Measurements from ENCODE around the gene TARP.

The TARP gene

DNA sequence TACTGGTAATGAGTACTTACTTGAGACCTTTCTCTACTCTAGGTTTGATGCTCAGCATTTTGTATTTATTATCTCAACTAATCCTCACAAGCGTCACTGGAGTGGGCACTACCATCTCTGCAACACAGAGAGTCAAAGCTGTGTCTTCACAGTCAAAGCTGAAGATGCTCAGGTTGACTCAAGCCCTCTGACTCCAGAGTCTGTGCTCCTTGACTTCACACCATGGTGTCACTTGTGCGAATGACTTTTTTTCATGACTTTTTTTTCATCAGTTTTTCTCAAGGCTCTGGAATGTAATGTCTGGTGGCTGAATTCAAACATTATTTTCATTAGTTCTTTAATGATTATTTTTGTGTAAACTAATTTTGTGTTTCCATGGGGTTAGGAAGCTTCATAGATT, 30.4 kb upstream of the TARP start:
- H3K4me3 ChIP-seq (ENCODE audit: low read depth, low read length) = no peak overlapping the region
- no peak for DNase-seq (ENCODE audit: low read depth)
- TF ChIP-seq, protein P1, sequence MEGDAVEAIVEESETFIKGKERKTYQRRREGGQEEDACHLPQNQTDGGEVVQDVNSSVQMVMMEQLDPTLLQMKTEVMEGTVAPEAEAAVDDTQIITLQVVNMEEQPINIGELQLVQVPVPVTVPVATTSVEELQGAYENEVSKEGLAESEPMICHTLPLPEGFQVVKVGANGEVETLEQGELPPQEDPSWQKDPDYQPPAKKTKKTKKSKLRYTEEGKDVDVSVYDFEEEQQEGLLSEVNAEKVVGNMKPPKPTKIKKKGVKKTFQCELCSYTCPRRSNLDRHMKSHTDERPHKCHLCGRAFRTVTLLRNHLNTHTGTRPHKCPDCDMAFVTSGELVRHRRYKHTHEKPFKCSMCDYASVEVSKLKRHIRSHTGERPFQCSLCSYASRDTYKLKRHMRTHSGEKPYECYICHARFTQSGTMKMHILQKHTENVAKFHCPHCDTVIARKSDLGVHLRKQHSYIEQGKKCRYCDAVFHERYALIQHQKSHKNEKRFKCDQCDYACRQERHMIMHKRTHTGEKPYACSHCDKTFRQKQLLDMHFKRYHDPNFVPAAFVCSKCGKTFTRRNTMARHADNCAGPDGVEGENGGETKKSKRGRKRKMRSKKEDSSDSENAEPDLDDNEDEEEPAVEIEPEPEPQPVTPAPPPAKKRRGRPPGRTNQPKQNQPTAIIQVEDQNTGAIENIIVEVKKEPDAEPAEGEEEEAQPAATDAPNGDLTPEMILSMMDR (IDR thresholded peaks at IDR 0.05; ENCODE audit: insufficient read depth, low read depth, low read length) = no peak

DNA sequence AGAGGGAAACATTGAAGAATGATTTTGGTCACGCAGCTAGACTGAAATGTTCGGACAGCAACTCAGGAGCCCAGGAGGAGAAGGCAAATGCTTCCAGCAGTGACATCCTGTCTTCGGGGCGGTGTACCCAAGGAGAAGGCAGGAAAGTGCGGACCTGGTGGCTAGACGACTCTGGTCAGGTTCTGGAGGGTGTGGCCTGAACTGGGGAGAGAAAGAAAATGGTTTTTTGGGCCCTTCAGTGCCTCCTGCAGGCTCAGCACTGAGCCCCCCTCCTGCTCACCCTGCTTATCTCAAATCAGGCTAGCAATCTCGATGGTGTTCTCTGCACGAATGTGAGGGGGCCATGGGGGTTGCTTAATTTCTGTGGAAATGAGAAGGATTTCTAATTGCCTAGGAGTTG, 26.7 kb upstream of the TARP start:
- DNase-seq (ENCODE audit: low read depth) = no peak
- TF ChIP-seq, protein P1 (IDR thresholded peaks at IDR 0.05; ENCODE audit: insufficient read depth, low read depth, low read length) = no peak
- H3K4me3 ChIP-seq (ENCODE audit: low read depth, low read length) = no peak overlapping the region

DNA sequence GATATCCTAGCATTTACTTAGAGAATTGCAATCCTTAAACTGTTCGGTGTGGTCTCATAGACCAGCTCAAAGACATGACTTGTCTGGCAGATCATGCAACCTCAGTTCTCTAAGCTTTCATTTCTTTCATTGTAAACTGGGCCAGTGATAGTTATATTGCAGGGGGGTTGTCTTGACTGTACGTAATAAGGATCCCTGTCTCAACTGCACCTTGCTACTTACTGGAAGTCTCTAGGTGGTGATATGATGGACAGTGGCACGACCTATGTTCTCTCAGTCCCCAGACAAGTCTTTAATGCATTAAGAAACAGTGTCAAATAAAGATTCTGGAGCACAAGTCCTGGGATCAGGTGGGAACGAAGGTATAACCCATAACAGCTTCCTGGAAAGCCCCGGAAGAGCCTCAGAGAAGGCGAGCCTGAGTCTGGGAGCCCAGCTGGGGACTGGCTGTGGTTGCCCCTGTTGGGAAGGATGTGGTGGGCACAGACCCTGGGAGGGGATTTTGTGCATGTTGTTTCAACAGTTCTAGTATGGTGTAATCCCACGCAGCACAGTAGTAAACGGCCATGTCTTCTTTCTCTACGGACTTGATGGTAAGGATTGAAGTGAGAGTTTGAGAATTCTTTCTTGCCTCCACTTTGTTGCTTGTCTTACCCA, 26.0 kb upstream of the TARP start:
- TF ChIP-seq, protein P1 (IDR thresholded peaks at IDR 0.05; ENCODE audit: insufficient read depth, low read depth, low read length) = no peak
- H3K4me3 ChIP-seq (ENCODE audit: low read depth, low read length) = no peak overlapping the region
- DNase-seq (ENCODE audit: low read depth) = no peak

DNA sequence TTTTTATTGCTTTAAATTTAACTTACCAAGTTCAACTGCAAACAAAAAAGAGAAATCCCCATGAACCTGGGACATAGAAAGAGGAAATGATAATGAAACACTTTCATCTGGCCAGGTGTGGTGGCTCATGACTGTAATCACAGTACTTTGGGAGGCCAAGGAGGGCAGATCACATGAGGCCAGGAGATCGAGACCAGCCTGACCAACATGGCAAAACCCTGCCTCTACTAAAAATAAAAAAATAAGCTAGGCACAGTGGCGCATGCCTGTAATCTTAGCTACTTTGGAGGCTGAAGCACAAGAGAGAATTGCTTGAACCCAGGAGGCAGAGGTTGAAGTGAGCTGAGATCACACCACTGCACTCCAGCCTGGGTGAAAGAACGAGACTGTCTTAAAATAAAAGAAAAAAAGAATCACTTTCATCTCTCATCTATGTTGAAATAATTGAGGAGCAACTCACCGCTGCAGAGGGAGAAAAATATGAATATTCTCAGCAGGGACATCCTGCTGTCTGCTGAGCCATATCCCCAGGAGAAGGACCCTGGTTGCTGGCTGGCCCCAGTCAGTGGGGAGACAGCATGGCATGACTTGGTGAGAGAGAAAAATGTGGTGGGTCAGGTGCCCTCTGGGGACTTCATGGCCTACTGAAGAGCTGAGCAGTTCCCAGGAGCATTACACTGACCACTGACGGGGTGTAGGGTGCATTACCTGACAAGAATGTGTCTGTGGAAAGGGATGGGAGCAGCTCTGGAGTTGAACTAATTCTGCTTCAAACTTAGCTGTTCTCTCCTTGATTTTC, 22.8 kb upstream of the TARP start:
- TF ChIP-seq, protein P1 (IDR thresholded peaks at IDR 0.05; ENCODE audit: insufficient read depth, low read depth, low read length) = no peak
- DNase-seq (ENCODE audit: low read depth) = no peak
- no peak overlapping the region for H3K4me3 ChIP-seq (ENCODE audit: low read depth, low read length)

DNA sequence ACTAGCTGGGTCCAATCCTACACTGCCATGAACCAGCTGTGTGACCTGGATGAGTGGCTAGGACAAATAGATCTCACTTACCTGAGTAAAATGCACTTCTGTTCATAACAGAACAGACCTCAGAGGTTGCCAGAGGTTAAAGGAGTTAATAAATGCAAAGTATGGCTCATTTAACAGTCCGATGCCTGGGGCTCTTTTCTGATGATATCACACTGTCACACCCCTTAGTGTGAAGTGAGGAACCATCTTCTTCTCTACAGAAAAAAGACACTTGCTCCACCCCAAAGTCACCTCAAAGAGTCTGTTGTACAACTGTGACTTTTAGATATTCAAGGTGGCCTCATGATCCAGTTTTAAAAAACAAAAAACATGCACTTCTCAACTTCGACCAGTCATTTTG, 21.5 kb upstream of the TARP start:
- TF ChIP-seq, protein P1 (IDR thresholded peaks at IDR 0.05; ENCODE audit: insufficient read depth, low read depth, low read length) = no peak
- H3K4me3 ChIP-seq (ENCODE audit: low read depth, low read length) = no peak overlapping the region
- DNase-seq (ENCODE audit: low read depth) = no peak

DNA sequence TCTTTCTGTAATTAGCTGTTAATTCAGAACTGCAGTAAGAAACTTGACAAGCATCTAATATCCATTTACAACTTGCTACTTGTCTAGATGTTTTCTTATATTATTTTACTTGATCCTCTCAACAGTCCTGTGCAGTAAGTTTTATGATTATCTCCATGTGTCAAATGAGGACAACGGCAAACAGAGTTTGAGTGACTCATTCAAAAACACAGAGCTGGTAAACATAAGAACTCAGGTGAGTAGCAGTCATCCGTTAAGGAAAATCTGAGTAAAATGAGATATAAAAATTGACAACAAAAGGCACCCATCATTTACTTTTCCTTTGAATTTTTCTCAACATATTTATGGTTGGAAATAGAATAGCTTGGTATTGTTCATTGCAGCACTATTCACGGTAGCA, 19.0 kb upstream of the TARP start:
- H3K4me3 ChIP-seq (ENCODE audit: low read depth, low read length) = no peak overlapping the region
- no peak for DNase-seq (ENCODE audit: low read depth)

More for the DNA sequence above, 19.0 kb upstream of the TARP start:
- TF ChIP-seq, protein P1 (IDR thresholded peaks at IDR 0.05; ENCODE audit: insufficient read depth, low read depth, low read length) = no peak

All from fibroblast of villous mesenchyme (primary cell).